K562 (cell line): ENCODE data around the gene SFMBT2. TPM values are rescaled to one million over a fixed set of nuclear protein-coding genes. Genes with fewer than 3 reads are reported as not detected.
A peak's percentile ranks its signal among the peaks of the same experiment; 100 is the strongest.

Source experiments
- ARID3A ChIP-seq: IDR thresholded peaks from 2 replicates; pipeline ENCODE4 v1.6.1; 2012; ENCODE audit warnings: low read depth, low read length, improper control_type of control experiment, borderline replicate concordance
- DEAF1 ChIP-seq: fragments of 450-650 bp; formaldehyde crosslinking; IDR thresholded peaks from 2 replicates; pipeline ENCODE4 v1.4.0; 2020; ENCODE audit warnings: mild to moderate bottlenecking, moderate library complexity
- NCOA4 ChIP-seq: fragments of 450-650 bp; IDR thresholded peaks from 2 replicates; pipeline ENCODE4 v1.6.1; 2018; ENCODE audit warnings: mild to moderate bottlenecking; ENCODE audit not compliant: partially characterized antibody
- PBX2 ChIP-seq, 2 experiments: IDR thresholded peaks in 1 of 2; conservative IDR thresholded peaks in 1 of 2; 2 replicates each; pipeline ENCODE4 v1.6.1; 2016; ENCODE audit warnings: low read depth in 2 of 2, mild to moderate bottlenecking in 1 of 2, missing compliant biosample characterization in 1 of 2, missing genetic modification characterization in 1 of 2, moderate library complexity in 1 of 2
- RAD21 ChIP-seq, 2 experiments: fragments of 250-450 bp in 1 of 2; fragments of 450-650 bp in 1 of 2; sonication (Bioruptor Pico) in 1 of 2; formaldehyde crosslinking in 1 of 2; IDR thresholded peaks in 1 of 2; conservative IDR thresholded peaks in 1 of 2; 2 replicates each; pipeline versions ENCODE4 v1.4.0 to v1.8.0; 2020 to 2022; ENCODE audit warnings: mild to moderate bottlenecking in 2 of 2, moderate library complexity in 1 of 2
- RBFOX2 ChIP-seq: fragments of 200-400 bp; formaldehyde crosslinking; IDR thresholded peaks from 2 replicates; pipeline ENCODE4 v1.6.1; 2017; ENCODE audit warnings: low read depth, mild to moderate bottlenecking, low read length, moderate library complexity
- REST ChIP-seq, 2 experiments: fragments of 450-650 bp; formaldehyde crosslinking in 1 of 2; IDR thresholded peaks; 2 replicates each; pipeline versions ENCODE4 v1.4.0 to v1.6.1; 2014 to 2020; ENCODE audit warnings: mild to moderate bottlenecking in 2 of 2, borderline replicate concordance in 1 of 2, low read depth in 1 of 2
- SMC3 ChIP-seq: conservative IDR thresholded peaks from 2 replicates; pipeline ENCODE4 v1.6.1; 2011; ENCODE audit warnings: low read depth, low read length, improper control_type of control experiment; ENCODE audit not compliant: insufficient read depth
- ZBTB2 ChIP-seq: fragments of 450-650 bp; IDR thresholded peaks from 2 replicates; pipeline ENCODE4 v1.6.1; 2016; ENCODE audit warnings: antibody characterized with exemption
- polyA plus RNA-seq, 8 experiments: library from polyadenylated mRNA; depleted of rRNA in 4 of 8; stranded (reverse) in 5 of 8; unstranded in 3 of 8; fragments of >200 nt; fragmentation: Nextera tagmentation in 2 of 8; fragmentation: Illumina TruSeq in 1 of 8; extraction: Ambion mirVana in 2 of 8; extraction: Trizol in 1 of 8; gene quantifications; 2 replicates each; pipeline versions ENCODE4 v1.2.1 to v1.2.3, GENCODE V29; 2011 to 2014; ENCODE audit warnings: inconsistent platforms in 1 of 8, missing spikeins in 1 of 8
- total RNA-seq, 7 experiments: library from RNA; depleted of rRNA in 6 of 7; stranded (reverse); fragments of >200 nt in 6 of 7; fragmentation: Illumina TruSeq in 2 of 7; extraction: Trizol in 2 of 7; gene quantifications; 2 replicates each; pipeline versions ENCODE4 v1.2.1 to v1.2.3, GENCODE V29; 2011 to 2021; ENCODE audit warnings: low replicate concordance in 1 of 7

Gene SFMBT2
- total and polyA plus RNA-seq, 9 of the 15 experiments (the other 6 are each of a cell fraction or from before 2014, with no cell fraction given): 1.2 to 13.6 (median 7.6) TPM

- TF ChIP-seq REST (IDR thresholded peaks at IDR 0.05; ENCODE audit: borderline replicate concordance) (peak; percentile 68), REST (CRISPR knock-in tag; IDR thresholded peaks at IDR 0.05; ENCODE audit: low read depth) (no peak), RAD21 (CRISPR knock-in tag; conservative IDR thresholded peaks at IDR 0.05 in 1 of 2, IDR thresholded peaks at IDR 0.05 in 1 of 2) (peak; percentile 82 to 84), ARID3A (0 out of 2 replicates have a peak, but pooled peaks have one; percentile 27), DEAF1 (peak; percentile 67), PBX2 (CRISPR knock-in tag; IDR thresholded peaks at IDR 0.05; ENCODE audit: low read depth) (no peak), PBX2 (tag; conservative IDR thresholded peaks at IDR 0.05; ENCODE audit: low read depth) (peak; percentile 63; the same call in 1 of the 2 replicates), RBFOX2 (no peak), ZBTB2 (no peak), NCOA4 (no peak), SMC3 (0 out of 2 replicates have a peak, but pooled peaks have one; percentile 23)
These were observed 6.3 kb upstream of the SFMBT2 start (continued) for GRCh38 chr10:7417103-7417623.
